Neural cell (in vitro differentiated cells): ENCODE measurements around the gene CCDC149.

Source experiments
- EZH2 ChIP-seq: fragments of 200-600, 300-800 bp; shearing (Covaris generic), sonication (generic); IDR thresholded peaks from 2 replicates; pipeline ENCODE4 v1.6.1; 2014; ENCODE audit warnings: antibody characterized with exemption, low read length, borderline replicate concordance, mild to moderate bottlenecking; ENCODE audit not compliant: insufficient read depth, poor library complexity, severe bottlenecking
- MXI1 ChIP-seq: fragments of 450-650 bp; conservative IDR thresholded peaks from 2 replicates; pipeline ENCODE4 v1.6.1; 2014; ENCODE audit warnings: antibody characterized with exemption, mild to moderate bottlenecking; ENCODE audit not compliant: poor library complexity, severe bottlenecking
- RAD21 ChIP-seq: fragments of 450-650 bp; conservative IDR thresholded peaks from 2 replicates; pipeline ENCODE4 v1.6.1; 2014; ENCODE audit warnings: antibody characterized with exemption, mild to moderate bottlenecking, moderate library complexity
- SMC3 ChIP-seq: fragments of 450-650 bp; conservative IDR thresholded peaks from 2 replicates; pipeline ENCODE4 v1.6.1; 2014; ENCODE audit warnings: antibody characterized with exemption, mild to moderate bottlenecking, moderate library complexity; ENCODE audit not compliant: poor library complexity
- TAF1 ChIP-seq: IDR thresholded peaks from 2 replicates; pipeline ENCODE4 v1.6.1; 2012; ENCODE audit warnings: low read depth
- TF ChIP-seq, protein P1 (sequence below): fragments of 450-650 bp; IDR thresholded peaks from 2 replicates; pipeline ENCODE4 v1.5.1; 2014; ENCODE audit warnings: antibody characterized with exemption, mild to moderate bottlenecking, moderate library complexity; ENCODE audit not compliant: poor library complexity, severe bottlenecking
- TF ChIP-seq, protein P2 (sequence below): IDR thresholded peaks from 2 replicates; pipeline ENCODE4 v1.6.1; 2012; ENCODE audit warnings: borderline replicate concordance

DNA sequence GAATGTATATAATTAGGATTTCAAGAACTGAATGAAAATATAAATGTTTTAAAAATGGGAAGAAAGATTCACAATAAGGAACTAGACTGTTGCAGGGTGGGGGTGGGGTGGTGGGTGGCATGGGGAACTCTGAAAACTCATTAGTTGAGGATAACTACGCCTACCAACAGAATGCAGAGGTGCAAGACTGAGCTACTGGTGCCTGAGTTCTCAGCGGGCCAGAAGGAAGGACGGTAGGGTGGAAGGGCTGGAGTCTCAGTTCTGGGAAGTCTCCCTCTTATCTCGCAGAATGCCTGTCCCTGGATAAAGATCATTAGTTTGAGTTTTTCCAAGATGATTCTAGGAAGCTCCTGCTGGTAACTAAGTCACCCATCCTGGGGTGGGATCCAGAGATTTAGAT is 118.8 kb downstream of the CCDC149 start:
- TF ChIP-seq RAD21 (no peak), EZH2 (no peak), TAF1 (no peak), MXI1 (no peak), SMC3 (no peak)
- TF ChIP-seq, protein P1, sequence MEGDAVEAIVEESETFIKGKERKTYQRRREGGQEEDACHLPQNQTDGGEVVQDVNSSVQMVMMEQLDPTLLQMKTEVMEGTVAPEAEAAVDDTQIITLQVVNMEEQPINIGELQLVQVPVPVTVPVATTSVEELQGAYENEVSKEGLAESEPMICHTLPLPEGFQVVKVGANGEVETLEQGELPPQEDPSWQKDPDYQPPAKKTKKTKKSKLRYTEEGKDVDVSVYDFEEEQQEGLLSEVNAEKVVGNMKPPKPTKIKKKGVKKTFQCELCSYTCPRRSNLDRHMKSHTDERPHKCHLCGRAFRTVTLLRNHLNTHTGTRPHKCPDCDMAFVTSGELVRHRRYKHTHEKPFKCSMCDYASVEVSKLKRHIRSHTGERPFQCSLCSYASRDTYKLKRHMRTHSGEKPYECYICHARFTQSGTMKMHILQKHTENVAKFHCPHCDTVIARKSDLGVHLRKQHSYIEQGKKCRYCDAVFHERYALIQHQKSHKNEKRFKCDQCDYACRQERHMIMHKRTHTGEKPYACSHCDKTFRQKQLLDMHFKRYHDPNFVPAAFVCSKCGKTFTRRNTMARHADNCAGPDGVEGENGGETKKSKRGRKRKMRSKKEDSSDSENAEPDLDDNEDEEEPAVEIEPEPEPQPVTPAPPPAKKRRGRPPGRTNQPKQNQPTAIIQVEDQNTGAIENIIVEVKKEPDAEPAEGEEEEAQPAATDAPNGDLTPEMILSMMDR = no peak
- TF ChIP-seq, protein P2, sequence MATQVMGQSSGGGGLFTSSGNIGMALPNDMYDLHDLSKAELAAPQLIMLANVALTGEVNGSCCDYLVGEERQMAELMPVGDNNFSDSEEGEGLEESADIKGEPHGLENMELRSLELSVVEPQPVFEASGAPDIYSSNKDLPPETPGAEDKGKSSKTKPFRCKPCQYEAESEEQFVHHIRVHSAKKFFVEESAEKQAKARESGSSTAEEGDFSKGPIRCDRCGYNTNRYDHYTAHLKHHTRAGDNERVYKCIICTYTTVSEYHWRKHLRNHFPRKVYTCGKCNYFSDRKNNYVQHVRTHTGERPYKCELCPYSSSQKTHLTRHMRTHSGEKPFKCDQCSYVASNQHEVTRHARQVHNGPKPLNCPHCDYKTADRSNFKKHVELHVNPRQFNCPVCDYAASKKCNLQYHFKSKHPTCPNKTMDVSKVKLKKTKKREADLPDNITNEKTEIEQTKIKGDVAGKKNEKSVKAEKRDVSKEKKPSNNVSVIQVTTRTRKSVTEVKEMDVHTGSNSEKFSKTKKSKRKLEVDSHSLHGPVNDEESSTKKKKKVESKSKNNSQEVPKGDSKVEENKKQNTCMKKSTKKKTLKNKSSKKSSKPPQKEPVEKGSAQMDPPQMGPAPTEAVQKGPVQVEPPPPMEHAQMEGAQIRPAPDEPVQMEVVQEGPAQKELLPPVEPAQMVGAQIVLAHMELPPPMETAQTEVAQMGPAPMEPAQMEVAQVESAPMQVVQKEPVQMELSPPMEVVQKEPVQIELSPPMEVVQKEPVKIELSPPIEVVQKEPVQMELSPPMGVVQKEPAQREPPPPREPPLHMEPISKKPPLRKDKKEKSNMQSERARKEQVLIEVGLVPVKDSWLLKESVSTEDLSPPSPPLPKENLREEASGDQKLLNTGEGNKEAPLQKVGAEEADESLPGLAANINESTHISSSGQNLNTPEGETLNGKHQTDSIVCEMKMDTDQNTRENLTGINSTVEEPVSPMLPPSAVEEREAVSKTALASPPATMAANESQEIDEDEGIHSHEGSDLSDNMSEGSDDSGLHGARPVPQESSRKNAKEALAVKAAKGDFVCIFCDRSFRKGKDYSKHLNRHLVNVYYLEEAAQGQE = no peak
